Endothelial cell of umbilical vein (primary cell): ENCODE data around the gene NEDD4L. TPM values are rescaled to one million over a fixed set of nuclear protein-coding genes. Genes with fewer than 3 reads are reported as not detected.

Experiments
- BruUV-seq: library from RNA; stranded (reverse); fragments of 400-500 nt; replicated peaks from 2 replicates; lab custom pipeline; 2021; lab: Mats Ljungman, UMichigan
- CTCF ChIA-PET: fragments of 300-600, 350-600 bp; sonication (Branson Sonifier 250); formaldehyde crosslinking; loops from one replicate; lab custom pipeline; 2021; ENCODE audit warnings: antibody characterized with exemption, inconsistent platforms; lab: Charles Lee
- POLR2A ChIA-PET: fragments of 300-600, 350-600 bp; sonication (Branson Sonifier 250); formaldehyde crosslinking; loops from one replicate; lab custom pipeline; 2021; ENCODE audit warnings: antibody characterized with exemption, inconsistent platforms; lab: Charles Lee
- DNase-seq: peaks from one replicate; pipeline ENCODE4 v3.0.0-alpha.2; 2011; ENCODE audit warnings: low read depth, low spot score
- FAIRE-seq: peaks from 2 replicates; lab custom pipeline; 2011; peaks lifted over from hg19 to GRCh38; lab: Jason Lieb, UNC
- H2AFZ ChIP-seq: 2 replicates; pipeline ENCODE4 v1.6.0; 2012; ENCODE audit warnings: low read depth, low read length, control low read depth, inconsistent platforms
- H3K27ac ChIP-seq: 2 replicates; pipeline ENCODE4 v1.5.1; 2011; ENCODE audit warnings: low read depth, mild to moderate bottlenecking, control low read depth, low read length, moderate library complexity; ENCODE audit not compliant: insufficient read depth
- H3K27me3 ChIP-seq, 2 experiments: 2 replicates each; pipeline versions ENCODE4 v1.6.0 to v1.6.1; 2011; ENCODE audit warnings: low read length in 2 of 2, mixed read lengths in 1 of 2; ENCODE audit not compliant: control insufficient read depth in 2 of 2, insufficient read depth in 2 of 2
- H3K36me3 ChIP-seq, 2 experiments: 2 replicates in 1 of 2; 3 replicates in 1 of 2; pipeline ENCODE4 v1.5.1; 2011; ENCODE audit warnings: low read length in 2 of 2, mild to moderate bottlenecking in 1 of 2, moderate library complexity in 1 of 2; ENCODE audit not compliant: control insufficient read depth in 2 of 2, insufficient read depth in 2 of 2; ENCODE audit errors: extremely low read depth in 1 of 2
- H3K4me1 ChIP-seq: 3 replicates; pipeline ENCODE4 v1.5.1; 2011; ENCODE audit warnings: mild to moderate bottlenecking, low read length; ENCODE audit not compliant: control insufficient read depth, insufficient read depth; ENCODE audit errors: extremely low read depth
- H3K4me2 ChIP-seq: 2 replicates; pipeline ENCODE4 v1.6.1; 2011; ENCODE audit warnings: low read length, control low read depth, mixed read lengths; ENCODE audit not compliant: insufficient read depth
- H3K4me3 ChIP-seq, 3 experiments: fragments of 200-600 bp in 1 of 3; sonication (generic), shearing (Covaris generic) in 1 of 3; replicated peaks in 1 of 3; 2 replicates each; pipeline ENCODE4 v1.5.1; 2011 to 2016; ENCODE audit warnings: control low read depth in 3 of 3, low read length in 3 of 3, mild to moderate bottlenecking in 2 of 3, inconsistent platforms in 1 of 3, low read depth in 1 of 3, moderate library complexity in 1 of 3; ENCODE audit not compliant: insufficient read depth in 1 of 3
- H3K79me2 ChIP-seq: 2 replicates; pipeline ENCODE4 v1.6.0; 2012; ENCODE audit warnings: low read length, inconsistent platforms; ENCODE audit not compliant: control insufficient read depth, insufficient read depth
- H3K9ac ChIP-seq: replicated peaks from 2 replicates; pipeline ENCODE3; 2011; ENCODE audit warnings: low read length, control low read depth; ENCODE audit not compliant: insufficient read depth; ENCODE audit errors: extremely low read depth
- H3K9me1 ChIP-seq: replicated peaks from 3 replicates; pipeline ENCODE4 v1.6.0; 2011; ENCODE audit warnings: mild to moderate bottlenecking, low read length; ENCODE audit not compliant: control insufficient read depth, insufficient read depth; ENCODE audit errors: extremely low read depth
- H3K9me3 ChIP-seq: replicated peaks from 2 replicates; pipeline ENCODE4 v1.5.1; 2012; ENCODE audit warnings: low read length, inconsistent platforms; ENCODE audit not compliant: control insufficient read depth, insufficient read depth
- H4K20me1 ChIP-seq: replicated peaks from 2 replicates; pipeline ENCODE3; 2011; ENCODE audit warnings: mild to moderate bottlenecking, low read length; ENCODE audit not compliant: control insufficient read depth, insufficient read depth; ENCODE audit errors: extremely low read depth
- EZH2 ChIP-seq: IDR thresholded peaks from 2 replicates; pipeline ENCODE4 v1.6.1; 2012; ENCODE audit warnings: borderline replicate concordance, low read depth, mild to moderate bottlenecking, moderate library complexity, low read length, inconsistent platforms; ENCODE audit not compliant: severe bottlenecking
- FOS ChIP-seq: IDR thresholded peaks from 2 replicates; pipeline ENCODE4 v1.6.1; 2011; ENCODE audit warnings: mild to moderate bottlenecking, low read length, moderate library complexity, borderline replicate concordance; ENCODE audit not compliant: insufficient read depth
- GATA2 ChIP-seq: IDR thresholded peaks from 2 replicates; pipeline ENCODE4 v1.7.0; 2011; ENCODE audit warnings: low read depth, mild to moderate bottlenecking, moderate library complexity, mixed read lengths, low read length; ENCODE audit not compliant: insufficient read length, insufficient read depth
- JUN ChIP-seq: IDR thresholded peaks from 2 replicates; pipeline ENCODE4 v1.6.1; 2011; ENCODE audit warnings: borderline replicate concordance, low read depth; ENCODE audit not compliant: insufficient read length, insufficient read depth
- MYC ChIP-seq: IDR thresholded peaks from one replicate; pipeline ENCODE4 v1.6.1; 2011; ENCODE audit warnings: mild to moderate bottlenecking, low read depth, low read length
- POLR2A ChIP-seq: IDR thresholded peaks from 2 replicates; pipeline ENCODE4 v1.6.1; 2012; ENCODE audit warnings: low read depth, mild to moderate bottlenecking, control low read depth, low read length
- POLR2AphosphoS5 ChIP-seq: IDR thresholded peaks from 2 replicates; pipeline ENCODE4 v1.6.1; 2012; ENCODE audit warnings: low read depth, mild to moderate bottlenecking, control low read depth, low read length, moderate library complexity; ENCODE audit not compliant: insufficient read depth
- dilution Hi-C: fragments of 300-500 bp; cut with MboI; formaldehyde crosslinking; loops from one replicate; pipeline ENCODE4 v1.15.0; 2019; ENCODE audit warnings: low sequenced_read_pairs; ENCODE audit not compliant: extremely low pct_ligation_motif_present
- intact Hi-C: fragments of 100-400 bp; cut with micrococcal nuclease; formaldehyde crosslinking; loops from one replicate; pipeline ENCODE4 v1.10.0; 2022
- polyA plus RNA-seq, 4 experiments: library from polyadenylated mRNA; depleted of rRNA in 3 of 4; stranded (reverse) in 3 of 4; unstranded in 1 of 4; fragments of >200 nt; gene quantifications; 2 replicates each; pipeline versions ENCODE4 v1.2.1 to v1.2.3, GENCODE V29; 2011 to 2012; ENCODE audit warnings: missing spikeins in 1 of 4
- total RNA-seq: library from RNA; stranded (reverse); gene quantifications from 2 replicates; pipeline ENCODE4 v1.2.3, GENCODE V29; 2021
- TF ChIP-seq, protein P1 (sequence below), 2 donors: IDR thresholded peaks; 1 replicate in 1 of 2; 2 replicates in 1 of 2; pipeline ENCODE4 v1.5.1; 2011; ENCODE audit warnings: low read length in 2 of 2, mild to moderate bottlenecking in 2 of 2, moderate library complexity in 2 of 2, control low read depth in 1 of 2, inconsistent platforms in 1 of 2, low read depth in 1 of 2; ENCODE audit not compliant: insufficient read depth in 1 of 2; ENCODE audit errors: extremely low read depth in 1 of 2
- TF ChIP-seq, protein P2 (sequence below): IDR thresholded peaks from 2 replicates; pipeline ENCODE4 v1.6.1; 2011; ENCODE audit not compliant: insufficient read depth, insufficient read length

Gene NEDD4L
- total and polyA plus RNA-seq, 2 donors (not counting 3 experiments of a cell fraction or from before 2014, with no cell fraction given): 20.5 to 78.9 TPM

GRCh38 chr18:58241877-58242276 is 197.9 kb downstream of the NEDD4L start:
- Histone ChIP-seq H3K27me3 (no peaks in the 10 kb centered on the region), H3K4me2 (no peak overlapping the region), H3K36me3 (no peaks in the 10 kb centered on the region), H3K9me3 (no peaks in the 10 kb centered on the region), H3K4me1 (peaks cover 34% of the 10 kb centered on the region), H3K27ac (no peak overlapping the region), H3K9ac (no peak overlapping the region), H3K4me3 (no peak overlapping the region), H2AFZ (no peak overlapping the region), H3K9me1 (no peaks in the 10 kb centered on the region), H3K79me2 (no peaks in the 10 kb centered on the region), H4K20me1 (no peaks in the 10 kb centered on the region)
- no peak for DNase-seq
- ChIA-PET POLR2A (no interaction called here), CTCF (interaction anchor here (0.8 kb wide), 1 partner anchor 14 kb away, joined by 3 read pairs; no protein-coding TSS in a partner anchor)
- intact Hi-C loops: no loop called here
- BruUV-seq: no TSS peak
- dilution Hi-C loops: no loop called here
- no peak for FAIRE-seq
- TF ChIP-seq POLR2A: no peak
- no peak for TF ChIP-seq JUN
- TF ChIP-seq POLR2AphosphoS5: no peak
- no peak for TF ChIP-seq EZH2
- TF ChIP-seq, protein P1, sequence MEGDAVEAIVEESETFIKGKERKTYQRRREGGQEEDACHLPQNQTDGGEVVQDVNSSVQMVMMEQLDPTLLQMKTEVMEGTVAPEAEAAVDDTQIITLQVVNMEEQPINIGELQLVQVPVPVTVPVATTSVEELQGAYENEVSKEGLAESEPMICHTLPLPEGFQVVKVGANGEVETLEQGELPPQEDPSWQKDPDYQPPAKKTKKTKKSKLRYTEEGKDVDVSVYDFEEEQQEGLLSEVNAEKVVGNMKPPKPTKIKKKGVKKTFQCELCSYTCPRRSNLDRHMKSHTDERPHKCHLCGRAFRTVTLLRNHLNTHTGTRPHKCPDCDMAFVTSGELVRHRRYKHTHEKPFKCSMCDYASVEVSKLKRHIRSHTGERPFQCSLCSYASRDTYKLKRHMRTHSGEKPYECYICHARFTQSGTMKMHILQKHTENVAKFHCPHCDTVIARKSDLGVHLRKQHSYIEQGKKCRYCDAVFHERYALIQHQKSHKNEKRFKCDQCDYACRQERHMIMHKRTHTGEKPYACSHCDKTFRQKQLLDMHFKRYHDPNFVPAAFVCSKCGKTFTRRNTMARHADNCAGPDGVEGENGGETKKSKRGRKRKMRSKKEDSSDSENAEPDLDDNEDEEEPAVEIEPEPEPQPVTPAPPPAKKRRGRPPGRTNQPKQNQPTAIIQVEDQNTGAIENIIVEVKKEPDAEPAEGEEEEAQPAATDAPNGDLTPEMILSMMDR (IDR thresholded peaks at IDR 0.05; ENCODE audit: extremely low read depth in 1 of 2, insufficient read depth in 1 of 2, low read depth in 1 of 2, low read length in 2 of 2): no peak
- TF ChIP-seq, protein P2, sequence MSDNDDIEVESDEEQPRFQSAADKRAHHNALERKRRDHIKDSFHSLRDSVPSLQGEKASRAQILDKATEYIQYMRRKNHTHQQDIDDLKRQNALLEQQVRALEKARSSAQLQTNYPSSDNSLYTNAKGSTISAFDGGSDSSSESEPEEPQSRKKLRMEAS: no peak
- TF ChIP-seq FOS: no peak
- no peak for TF ChIP-seq MYC
- no peak for TF ChIP-seq GATA2
